HepG2 (cell line): ENCODE data around the gene TMEM129. TPM values are rescaled to one million over a fixed set of nuclear protein-coding genes. Genes with fewer than 3 reads are reported as not detected.

ENCODE experiments used
- BRCA1 ChIP-seq: sonication (generic); formaldehyde crosslinking; IDR thresholded peaks from 2 replicates; pipeline ENCODE4 v1.4.0; 2020; ENCODE audit warnings: missing genetic modification reagents
- CENPBD1 ChIP-seq: sonication (generic); formaldehyde crosslinking; IDR thresholded peaks from 2 replicates; pipeline ENCODE4 v1.8.0; 2022; ENCODE audit warnings: missing genetic modification reagents, low read depth, mild to moderate bottlenecking, borderline replicate concordance
- DZIP1 ChIP-seq: sonication (generic); formaldehyde crosslinking; IDR thresholded peaks from 2 replicates; pipeline ENCODE4 v1.5.0; 2020; ENCODE audit warnings: mild to moderate bottlenecking, missing genetic modification reagents
- EEA1 ChIP-seq: sonication (generic); formaldehyde crosslinking; IDR thresholded peaks from 2 replicates; pipeline ENCODE4 v1.5.1; 2020; ENCODE audit warnings: mild to moderate bottlenecking, missing genetic modification reagents, borderline replicate concordance
- GLI4 ChIP-seq: sonication (generic); formaldehyde crosslinking; IDR thresholded peaks from 2 replicates; pipeline ENCODE4 v1.5.1; 2020; ENCODE audit warnings: missing genetic modification reagents, mild to moderate bottlenecking, moderate library complexity, borderline replicate concordance
- MEIS2 ChIP-seq: sonication (generic); formaldehyde crosslinking; IDR thresholded peaks from 2 replicates; pipeline ENCODE4 v1.9.0; 2021; ENCODE audit warnings: mild to moderate bottlenecking, missing genetic modification reagents
- NKX3-1 ChIP-seq: sonication (generic); formaldehyde crosslinking; IDR thresholded peaks from 2 replicates; pipeline ENCODE4 v1.5.0; 2020; ENCODE audit warnings: missing genetic modification reagents
- RXRB ChIP-seq: IDR thresholded peaks from 2 replicates; pipeline ENCODE4 v1.6.1; 2016; ENCODE audit warnings: borderline replicate concordance, missing genetic modification reagents, missing compliant biosample characterization
- TBP ChIP-seq: sonication (generic); formaldehyde crosslinking; IDR thresholded peaks from 2 replicates; pipeline ENCODE4 v1.5.0; 2020; ENCODE audit warnings: missing genetic modification reagents
- TEAD2 ChIP-seq: sonication (generic); formaldehyde crosslinking; IDR thresholded peaks from 2 replicates; pipeline ENCODE4 v1.9.0; 2021; ENCODE audit warnings: missing genetic modification reagents
- TFDP1 ChIP-seq: IDR thresholded peaks from 2 replicates; pipeline ENCODE4 v1.6.1; 2016; ENCODE audit warnings: missing compliant biosample characterization, missing genetic modification reagents, borderline replicate concordance
- TFE3 ChIP-seq: IDR thresholded peaks from 2 replicates; pipeline ENCODE4 v1.6.1; 2016
- ZFP37 ChIP-seq: sonication (generic); formaldehyde crosslinking; IDR thresholded peaks from 2 replicates; pipeline ENCODE4 v1.4.0; 2020; ENCODE audit warnings: missing genetic modification reagents, borderline replicate concordance
- ZMYM3 ChIP-seq: sonication (generic); formaldehyde crosslinking; IDR thresholded peaks from 2 replicates; pipeline ENCODE4 v1.5.1; 2020; ENCODE audit warnings: mild to moderate bottlenecking, missing genetic modification reagents
- ZNF138 ChIP-seq: sonication (generic); formaldehyde crosslinking; IDR thresholded peaks from 2 replicates; pipeline ENCODE4 v1.5.0; 2020; ENCODE audit warnings: mild to moderate bottlenecking, low read depth, missing genetic modification reagents
- ZNF280B ChIP-seq: sonication (generic); formaldehyde crosslinking; IDR thresholded peaks from 2 replicates; pipeline ENCODE4 v1.5.0; 2020; ENCODE audit warnings: missing genetic modification reagents, mild to moderate bottlenecking, borderline replicate concordance
- ZNF326 ChIP-seq: sonication (generic); formaldehyde crosslinking; IDR thresholded peaks from 2 replicates; pipeline ENCODE4 v1.4.0; 2020; ENCODE audit warnings: missing genetic modification reagents, borderline replicate concordance
- ZNF75D ChIP-seq: sonication (generic); formaldehyde crosslinking; IDR thresholded peaks from 2 replicates; pipeline ENCODE4 v1.8.1; 2023; ENCODE audit warnings: missing genetic modification reagents, mild to moderate bottlenecking, borderline replicate concordance
- ZSCAN25 ChIP-seq: sonication (generic); formaldehyde crosslinking; IDR thresholded peaks from 2 replicates; pipeline ENCODE4 v1.8.0; 2022; ENCODE audit warnings: mild to moderate bottlenecking, missing genetic modification reagents
- ZSCAN5A ChIP-seq: sonication (generic); formaldehyde crosslinking; IDR thresholded peaks from 2 replicates; pipeline ENCODE4 v1.8.0; 2022; ENCODE audit warnings: mild to moderate bottlenecking, missing genetic modification reagents, borderline replicate concordance
- polyA plus RNA-seq, 8 experiments: library from polyadenylated mRNA; depleted of rRNA in 3 of 8; stranded (reverse) in 7 of 8; unstranded in 1 of 8; fragments of >200 nt; fragmentation: Illumina TruSeq in 4 of 8; extraction: Trizol in 4 of 8; gene quantifications; 2 replicates each; pipeline versions ENCODE4 v1.2.1 to v1.2.3, GENCODE V29; 2011 to 2016; ENCODE audit warnings: low read depth in 4 of 8, missing spikeins in 1 of 8, mixed read lengths in 1 of 8; ENCODE audit not compliant: insufficient read depth in 1 of 8
- total RNA-seq, 5 experiments: library from RNA; depleted of rRNA; stranded (reverse); fragments of >200 nt; fragmentation: Illumina TruSeq; extraction: Trizol; gene quantifications; 2 replicates each; pipeline ENCODE4 v1.2.3, GENCODE V29; 2016; ENCODE audit warnings: low read depth in 1 of 5

TMEM129 gene
- total and polyA plus RNA-seq, 2 of the 13 experiments (the other 11 are each of a cell fraction or from before 2014, with no cell fraction given): 19.0 to 25.8 TPM

GRCh38 chr4:1720163-1720983 lies 750 bp downstream of the TMEM129 start (continued):
- TF ChIP-seq ZNF280B (CRISPR knock-in tag): peak; percentile 81; the same call in 1 of the 2 replicates
- no peak for TF ChIP-seq TFE3 (CRISPR knock-in tag)
- TF ChIP-seq MEIS2: no peak; the same call in 1 of the 2 replicates
- peak; percentile 52; the same call in 1 of the 2 replicates for TF ChIP-seq BRCA1
- no peak for TF ChIP-seq RXRB
- TF ChIP-seq ZSCAN5A: peak; percentile 29; the same call in 1 of the 2 replicates
- peak; percentile 60; the same call in 1 of the 2 replicates for TF ChIP-seq ZFP37 (CRISPR knock-in tag)
- TF ChIP-seq TFDP1 (CRISPR knock-in tag): no peak
- no peak for TF ChIP-seq CENPBD1 (CRISPR knock-in tag)
- TF ChIP-seq DZIP1 (CRISPR knock-in tag): no peak
- TF ChIP-seq ZNF138 (CRISPR knock-in tag): no peak
- no peak for TF ChIP-seq EEA1 (CRISPR knock-in tag)
- no peak for TF ChIP-seq TBP (CRISPR knock-in tag)
- no peak for TF ChIP-seq GLI4
- no peak; the same call in 1 of the 2 replicates for TF ChIP-seq ZSCAN25 (CRISPR knock-in tag)
- TF ChIP-seq TEAD2: no peak
- TF ChIP-seq ZMYM3: no peak
- no peak for TF ChIP-seq ZNF75D
- TF ChIP-seq ZNF326 (CRISPR knock-in tag): no peak
- TF ChIP-seq NKX3-1 (CRISPR knock-in tag): no peak
